SK-N-SH treated with all-trans-retinoic acid at 6 μM for 48 hours (cell line): ENCODE results near the gene CEBPB.
"Not testable (repeated sequence)": the region's sequence is repeated elsewhere in the genome, so short reads cannot be mapped to it uniquely, and the experiment has no call there.

ENCODE experiments used
- ATAC-seq: fragments of 200-7000 bp; cut with Tn5 transposase; 3 replicates; pipeline ENCODE4 v1.9.1; 2020; ENCODE audit warnings: mild to moderate bottlenecking, moderate library complexity
- ARNTL ChIP-seq: fragments of 450-650 bp; formaldehyde crosslinking; IDR thresholded peaks from 2 replicates; pipeline ENCODE4 v1.5.0; 2020; ENCODE audit warnings: low read depth, mild to moderate bottlenecking, moderate library complexity, borderline replicate concordance
- BACH2 ChIP-seq: fragments of 250-450 bp; sonication (Bioruptor Pico); IDR thresholded peaks from 2 replicates; pipeline ENCODE4 v1.9.0; 2021; ENCODE audit warnings: mild to moderate bottlenecking, borderline replicate concordance
- CREB5 ChIP-seq: fragments of 250-450 bp; sonication (Bioruptor Pico); IDR thresholded peaks from 2 replicates; pipeline ENCODE4 v1.5.1; 2020; ENCODE audit warnings: low read depth, mild to moderate bottlenecking, moderate library complexity
- CSDC2 ChIP-seq: fragments of 250-450 bp; sonication (Bioruptor Pico); IDR thresholded peaks from 2 replicates; pipeline ENCODE4 v1.5.0; 2020; ENCODE audit warnings: mild to moderate bottlenecking, moderate library complexity
- ESRRG ChIP-seq: fragments of 250-450 bp; sonication (Bioruptor Pico); IDR thresholded peaks from 2 replicates; pipeline ENCODE4 v1.6.1; 2021; ENCODE audit warnings: mild to moderate bottlenecking
- GLIS3 ChIP-seq: fragments of 250-450 bp; sonication (Bioruptor Pico); IDR thresholded peaks from 2 replicates; pipeline ENCODE4 v1.5.0; 2020; ENCODE audit warnings: mild to moderate bottlenecking, moderate library complexity
- OSR1 ChIP-seq: fragments of 250-450 bp; sonication (Bioruptor Pico); IDR thresholded peaks from 2 replicates; pipeline ENCODE4 v1.8.0; 2022; ENCODE audit warnings: moderate library complexity, mild to moderate bottlenecking, inconsistent platforms
- PATZ1 ChIP-seq: fragments of 250-450 bp; sonication (Bioruptor Pico); IDR thresholded peaks from 2 replicates; pipeline ENCODE4 v1.8.0; 2020; ENCODE audit warnings: mild to moderate bottlenecking, moderate library complexity, borderline replicate concordance
- POU6F1 ChIP-seq: fragments of 250-450 bp; sonication (Bioruptor Pico); IDR thresholded peaks from 2 replicates; pipeline ENCODE4 v1.8.0; 2021; ENCODE audit warnings: low read depth, mild to moderate bottlenecking, moderate library complexity, borderline replicate concordance
- PPARA ChIP-seq: fragments of 250-450 bp; sonication (Bioruptor Pico); IDR thresholded peaks from 2 replicates; pipeline ENCODE4 v1.5.0; 2020; ENCODE audit warnings: mild to moderate bottlenecking, borderline replicate concordance
- RARB ChIP-seq: fragments of 250-450 bp; sonication (Bioruptor Pico); IDR thresholded peaks from 2 replicates; pipeline ENCODE4 v1.8.0; 2021; ENCODE audit warnings: mild to moderate bottlenecking, moderate library complexity
- SNAI2 ChIP-seq: fragments of 250-450 bp; sonication (Bioruptor Pico); IDR thresholded peaks from 2 replicates; pipeline ENCODE4 v1.5.0; 2020; ENCODE audit warnings: mild to moderate bottlenecking, moderate library complexity
- TCF4 ChIP-seq: fragments of 250-450 bp; sonication (Bioruptor Pico); IDR thresholded peaks from 2 replicates; pipeline ENCODE4 v1.8.0; 2021; ENCODE audit warnings: mild to moderate bottlenecking, moderate library complexity, borderline replicate concordance
- TSHZ2 ChIP-seq: fragments of 250-450 bp; sonication (Bioruptor Pico); IDR thresholded peaks from 2 replicates; pipeline ENCODE4 v1.5.0; 2020; ENCODE audit warnings: mild to moderate bottlenecking, moderate library complexity
- ZC3H10 ChIP-seq: fragments of 250-450 bp; sonication (Bioruptor Pico); IDR thresholded peaks from 2 replicates; pipeline ENCODE4 v1.5.1; 2021; ENCODE audit warnings: mild to moderate bottlenecking, moderate library complexity
- ZFP30 ChIP-seq: fragments of 450-650 bp; formaldehyde crosslinking; IDR thresholded peaks from 2 replicates; pipeline ENCODE4 v1.5.0; 2022; ENCODE audit warnings: mild to moderate bottlenecking, moderate library complexity
- ZNF8 ChIP-seq: fragments of 450-650 bp; formaldehyde crosslinking; IDR thresholded peaks from 2 replicates; pipeline ENCODE4 v1.5.0; 2020; ENCODE audit warnings: mild to moderate bottlenecking, moderate library complexity
- TF ChIP-seq, protein P1 (sequence below): fragments of 250-450 bp; sonication (Bioruptor Pico); IDR thresholded peaks from 2 replicates; pipeline ENCODE4 v1.5.1; 2021; ENCODE audit warnings: mild to moderate bottlenecking, moderate library complexity

Gene CEBPB

DNA sequence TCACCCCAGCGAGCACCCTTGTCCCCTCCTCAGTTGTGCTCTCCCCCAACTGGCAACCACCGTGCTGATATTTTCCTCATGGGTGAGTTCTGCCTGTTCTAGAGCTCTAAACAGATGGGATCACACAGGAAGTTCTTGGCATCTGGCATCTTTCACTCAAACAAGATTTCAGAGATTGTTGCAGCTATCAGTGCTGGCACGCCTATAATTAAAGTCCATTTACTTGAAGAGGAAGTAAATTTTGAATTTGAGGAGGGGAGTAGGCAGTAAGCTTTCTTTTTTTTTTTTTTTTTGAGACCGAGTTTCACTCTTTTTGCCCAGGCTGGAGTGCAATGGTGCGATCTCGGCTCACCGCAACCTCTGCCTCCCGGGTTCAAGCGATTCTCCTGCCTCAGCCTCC is 12.0 kb upstream of the CEBPB start:
- peak; percentile 93 for TF ChIP-seq ZNF8 (CRISPR knock-in tag)
- TF ChIP-seq, all 23 proteins: peak for 1; not testable (repeated sequence) for 22
- not testable (repeated sequence) for ATAC-seq

DNA sequence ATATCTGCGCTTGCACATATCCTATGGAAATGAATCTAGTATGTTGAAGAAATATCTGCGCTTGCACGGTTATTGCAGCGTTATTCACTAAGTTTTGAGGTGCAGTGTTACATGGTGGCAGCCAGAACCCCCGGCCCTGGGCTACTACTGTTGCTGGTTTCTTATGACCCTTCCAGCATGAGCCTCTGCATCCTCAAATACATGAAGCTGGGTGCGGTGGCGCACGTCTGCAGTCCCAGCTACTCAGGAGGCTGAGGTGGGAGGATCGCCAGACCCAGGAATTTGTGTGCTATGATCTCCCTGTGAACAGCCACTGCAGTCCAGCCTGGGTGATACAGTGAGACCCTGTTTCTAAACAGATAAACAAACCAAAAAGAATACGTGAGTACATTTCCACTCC is 9.3 kb upstream of the CEBPB start:
- ATAC-seq: no peak
- TF ChIP-seq BACH2 (CRISPR knock-in tag): no peak
- TF ChIP-seq TCF4 (CRISPR knock-in tag): no peak
- no peak for TF ChIP-seq ZC3H10 (CRISPR knock-in tag)
- no peak for TF ChIP-seq RARB
- no peak for TF ChIP-seq OSR1

DNA sequence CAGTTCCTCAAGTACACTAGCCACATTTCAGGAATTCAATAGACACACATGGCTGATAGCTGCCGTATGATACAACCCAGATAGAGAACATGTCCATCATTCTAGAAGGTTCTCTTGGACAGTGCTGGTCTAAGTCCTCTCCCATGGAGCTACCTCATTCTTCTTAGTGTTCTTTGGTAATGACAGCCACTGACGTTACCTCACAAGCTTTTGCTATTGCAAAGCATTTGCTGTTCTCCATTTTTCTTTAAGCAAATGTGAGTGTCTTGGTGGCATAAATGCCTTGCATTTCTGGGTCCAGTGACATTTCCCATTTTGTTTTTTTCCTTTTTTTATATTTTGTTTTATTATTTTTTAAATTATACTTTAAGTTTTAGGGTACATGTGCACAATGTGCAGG is 8.3 kb upstream of the CEBPB start:
- ATAC-seq: no peak
- no peak for TF ChIP-seq ESRRG (CRISPR knock-in tag)
- no peak for TF ChIP-seq POU6F1

DNA sequence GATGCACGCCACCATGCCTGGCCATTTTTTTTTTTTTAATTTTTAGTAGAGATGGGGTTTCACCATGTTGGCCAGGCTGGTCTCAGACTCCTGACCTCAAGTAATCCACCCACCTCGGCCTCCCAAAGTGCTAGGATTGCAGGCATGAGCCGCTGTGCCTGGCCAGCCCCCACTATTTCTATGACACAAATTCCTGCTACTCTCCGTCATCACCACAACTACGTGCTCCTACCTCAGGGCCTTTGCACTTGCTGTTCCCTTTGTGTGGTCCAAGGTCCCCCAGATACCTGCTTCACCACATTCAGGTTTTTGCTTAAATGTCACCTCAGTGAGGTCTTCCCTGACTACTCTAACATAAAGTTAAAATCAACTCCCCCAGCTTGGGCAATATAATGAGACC is 5.2 kb upstream of the CEBPB start:
- no peak for ATAC-seq
- TF ChIP-seq PATZ1 (CRISPR knock-in tag): no peak
- TF ChIP-seq, protein P1, sequence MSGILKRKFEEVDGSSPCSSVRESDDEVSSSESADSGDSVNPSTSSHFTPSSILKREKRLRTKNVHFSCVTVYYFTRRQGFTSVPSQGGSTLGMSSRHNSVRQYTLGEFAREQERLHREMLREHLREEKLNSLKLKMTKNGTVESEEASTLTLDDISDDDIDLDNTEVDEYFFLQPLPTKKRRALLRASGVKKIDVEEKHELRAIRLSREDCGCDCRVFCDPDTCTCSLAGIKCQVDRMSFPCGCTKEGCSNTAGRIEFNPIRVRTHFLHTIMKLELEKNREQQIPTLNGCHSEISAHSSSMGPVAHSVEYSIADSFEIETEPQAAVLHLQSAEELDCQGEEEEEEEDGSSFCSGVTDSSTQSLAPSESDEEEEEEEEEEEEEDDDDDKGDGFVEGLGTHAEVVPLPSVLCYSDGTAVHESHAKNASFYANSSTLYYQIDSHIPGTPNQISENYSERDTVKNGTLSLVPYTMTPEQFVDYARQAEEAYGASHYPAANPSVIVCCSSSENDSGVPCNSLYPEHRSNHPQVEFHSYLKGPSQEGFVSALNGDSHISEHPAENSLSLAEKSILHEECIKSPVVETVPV (CRISPR knock-in tag): no peak
- TF ChIP-seq TSHZ2: no peak
- no peak for TF ChIP-seq SNAI2 (CRISPR knock-in tag)
- TF ChIP-seq CREB5 (CRISPR knock-in tag): no peak
- TF ChIP-seq TCF4 (CRISPR knock-in tag): no peak
- TF ChIP-seq ZNF8 (CRISPR knock-in tag): no peak
- no peak for TF ChIP-seq ARNTL (CRISPR knock-in tag)
- TF ChIP-seq ZC3H10 (CRISPR knock-in tag): no peak
- no peak for TF ChIP-seq POU6F1
- no peak for TF ChIP-seq ESRRG (CRISPR knock-in tag)
- TF ChIP-seq ZFP30 (CRISPR knock-in tag): no peak
- no peak for TF ChIP-seq GLIS3 (CRISPR knock-in tag)
- TF ChIP-seq PPARA (CRISPR knock-in tag): no peak
- no peak for TF ChIP-seq CSDC2 (CRISPR knock-in tag)
